HG03521 (cell line): Measurements from ENCODE around the gene FAM227B.
"Not testable (repeated sequence)": the region's sequence is repeated elsewhere in the genome, so short reads cannot be mapped to it uniquely, and the experiment has no call there.

Experiments used
- ATAC-seq: cut with Tn5 transposase; IDR thresholded peaks from one replicate; pipeline ENCODE4 v1.9.1; 2021; ENCODE audit warnings: mild to moderate bottlenecking, moderate library complexity; ENCODE audit not compliant: unreplicated experiment

FAM227B gene

GRCh38 chr15:49619226-49619625 is 1.4 kb downstream of the FAM227B start:
- no peak for ATAC-seq

- ATAC-seq = not testable (repeated sequence)
Observed at GRCh38 chr15:49612240-49612639, 8.4 kb downstream of the FAM227B start.

GRCh38 chr15:49610157-49610918 is 10.3 kb downstream of the FAM227B start:
- no peak for ATAC-seq

- ATAC-seq = no peak
Observed at GRCh38 chr15:49606594-49606993, 14.0 kb downstream of the FAM227B start.

GRCh38 chr15:49605588-49605987 is 15.0 kb downstream of the FAM227B start:
- no peak for ATAC-seq

GRCh38 chr15:49604625-49605409 is 15.8 kb downstream of the FAM227B start:
- ATAC-seq = no peak

GRCh38 chr15:49592829-49593316 is 27.7 kb downstream of the FAM227B start:
- ATAC-seq = not testable (repeated sequence)

GRCh38 chr15:49589030-49589429 is 31.6 kb downstream of the FAM227B start:
- ATAC-seq = no peak

- ATAC-seq = no peak
Observed at GRCh38 chr15:49573421-49573820, 47.2 kb downstream of the FAM227B start.

- ATAC-seq = no peak
Observed at GRCh38 chr15:49570672-49571071, 49.9 kb downstream of the FAM227B start.

GRCh38 chr15:49570174-49570573 is 50.4 kb downstream of the FAM227B start:
- no peak for ATAC-seq

GRCh38 chr15:49560045-49560444 is 60.6 kb downstream of the FAM227B start:
- ATAC-seq = no peak

GRCh38 chr15:49558929-49559328 is 61.7 kb downstream of the FAM227B start:
- no peak for ATAC-seq

- no peak for ATAC-seq
Observed at GRCh38 chr15:49556437-49556836, 64.2 kb downstream of the FAM227B start.

GRCh38 chr15:49550342-49550741 is 70.3 kb downstream of the FAM227B start:
- not testable (repeated sequence) for ATAC-seq

- no peak for ATAC-seq
Observed at GRCh38 chr15:49538520-49538919, 82.1 kb downstream of the FAM227B start.

GRCh38 chr15:49530092-49530491 is 90.5 kb downstream of the FAM227B start:
- ATAC-seq = no peak

GRCh38 chr15:49528289-49528688 is 92.3 kb downstream of the FAM227B start:
- ATAC-seq = no peak

GRCh38 chr15:49521802-49522201 is 98.8 kb downstream of the FAM227B start:
- ATAC-seq = no peak

- not testable (repeated sequence) for ATAC-seq
Observed at GRCh38 chr15:49512739-49513138, 107.9 kb downstream of the FAM227B start.

- ATAC-seq = no peak
Observed at GRCh38 chr15:49507261-49507660, 113.4 kb downstream of the FAM227B start.

- no peak for ATAC-seq
Observed at GRCh38 chr15:49506341-49506740, 114.3 kb downstream of the FAM227B start.
